Endothelial cell of umbilical vein (primary cell): ENCODE data around the gene TNPO1. TPM values are rescaled to one million over a fixed set of nuclear protein-coding genes. Genes with fewer than 3 reads are reported as not detected.

Source experiments
- BruUV-seq: library from RNA; stranded (reverse); fragments of 400-500 nt; replicated peaks from 2 replicates; lab custom pipeline; 2021; lab: Mats Ljungman, UMichigan
- CTCF ChIA-PET: fragments of 300-600, 350-600 bp; sonication (Branson Sonifier 250); formaldehyde crosslinking; loops from one replicate; lab custom pipeline; 2021; ENCODE audit warnings: antibody characterized with exemption, inconsistent platforms; lab: Charles Lee
- POLR2A ChIA-PET: fragments of 300-600, 350-600 bp; sonication (Branson Sonifier 250); formaldehyde crosslinking; loops from one replicate; lab custom pipeline; 2021; ENCODE audit warnings: antibody characterized with exemption, inconsistent platforms; lab: Charles Lee
- DNase-seq: peaks from one replicate; pipeline ENCODE4 v3.0.0-alpha.2; 2011; ENCODE audit warnings: low read depth, low spot score
- FAIRE-seq: peaks from 2 replicates; lab custom pipeline; 2011; peaks lifted over from hg19 to GRCh38; lab: Jason Lieb, UNC
- H2AFZ ChIP-seq: 2 replicates; pipeline ENCODE4 v1.6.0; 2012; ENCODE audit warnings: low read depth, low read length, control low read depth, inconsistent platforms
- H3K27ac ChIP-seq: 2 replicates; pipeline ENCODE4 v1.5.1; 2011; ENCODE audit warnings: low read depth, mild to moderate bottlenecking, control low read depth, low read length, moderate library complexity; ENCODE audit not compliant: insufficient read depth
- H3K27me3 ChIP-seq, 2 experiments: 2 replicates each; pipeline versions ENCODE4 v1.6.0 to v1.6.1; 2011; ENCODE audit warnings: low read length in 2 of 2, mixed read lengths in 1 of 2; ENCODE audit not compliant: control insufficient read depth in 2 of 2, insufficient read depth in 2 of 2
- H3K36me3 ChIP-seq, 2 experiments: 2 replicates in 1 of 2; 3 replicates in 1 of 2; pipeline ENCODE4 v1.5.1; 2011; ENCODE audit warnings: low read length in 2 of 2, mild to moderate bottlenecking in 1 of 2, moderate library complexity in 1 of 2; ENCODE audit not compliant: control insufficient read depth in 2 of 2, insufficient read depth in 2 of 2; ENCODE audit errors: extremely low read depth in 1 of 2
- H3K4me1 ChIP-seq: 3 replicates; pipeline ENCODE4 v1.5.1; 2011; ENCODE audit warnings: mild to moderate bottlenecking, low read length; ENCODE audit not compliant: control insufficient read depth, insufficient read depth; ENCODE audit errors: extremely low read depth
- H3K4me2 ChIP-seq: 2 replicates; pipeline ENCODE4 v1.6.1; 2011; ENCODE audit warnings: low read length, control low read depth, mixed read lengths; ENCODE audit not compliant: insufficient read depth
- H3K4me3 ChIP-seq, 3 experiments: fragments of 200-600 bp in 1 of 3; sonication (generic), shearing (Covaris generic) in 1 of 3; replicated peaks in 1 of 3; 2 replicates each; pipeline ENCODE4 v1.5.1; 2011 to 2016; ENCODE audit warnings: control low read depth in 3 of 3, low read length in 3 of 3, mild to moderate bottlenecking in 2 of 3, inconsistent platforms in 1 of 3, low read depth in 1 of 3, moderate library complexity in 1 of 3; ENCODE audit not compliant: insufficient read depth in 1 of 3
- H3K79me2 ChIP-seq: 2 replicates; pipeline ENCODE4 v1.6.0; 2012; ENCODE audit warnings: low read length, inconsistent platforms; ENCODE audit not compliant: control insufficient read depth, insufficient read depth
- H3K9ac ChIP-seq: replicated peaks from 2 replicates; pipeline ENCODE3; 2011; ENCODE audit warnings: low read length, control low read depth; ENCODE audit not compliant: insufficient read depth; ENCODE audit errors: extremely low read depth
- H3K9me1 ChIP-seq: replicated peaks from 3 replicates; pipeline ENCODE4 v1.6.0; 2011; ENCODE audit warnings: mild to moderate bottlenecking, low read length; ENCODE audit not compliant: control insufficient read depth, insufficient read depth; ENCODE audit errors: extremely low read depth
- H3K9me3 ChIP-seq: replicated peaks from 2 replicates; pipeline ENCODE4 v1.5.1; 2012; ENCODE audit warnings: low read length, inconsistent platforms; ENCODE audit not compliant: control insufficient read depth, insufficient read depth
- H4K20me1 ChIP-seq: replicated peaks from 2 replicates; pipeline ENCODE3; 2011; ENCODE audit warnings: mild to moderate bottlenecking, low read length; ENCODE audit not compliant: control insufficient read depth, insufficient read depth; ENCODE audit errors: extremely low read depth
- CTCF ChIP-seq, 2 donors: IDR thresholded peaks; 1 replicate in 1 of 2; 2 replicates in 1 of 2; pipeline ENCODE4 v1.5.1; 2011; ENCODE audit warnings: low read length in 2 of 2, mild to moderate bottlenecking in 2 of 2, moderate library complexity in 2 of 2, control low read depth in 1 of 2, inconsistent platforms in 1 of 2, low read depth in 1 of 2; ENCODE audit not compliant: insufficient read depth in 1 of 2; ENCODE audit errors: extremely low read depth in 1 of 2
- EZH2 ChIP-seq: IDR thresholded peaks from 2 replicates; pipeline ENCODE4 v1.6.1; 2012; ENCODE audit warnings: borderline replicate concordance, low read depth, mild to moderate bottlenecking, moderate library complexity, low read length, inconsistent platforms; ENCODE audit not compliant: severe bottlenecking
- FOS ChIP-seq: IDR thresholded peaks from 2 replicates; pipeline ENCODE4 v1.6.1; 2011; ENCODE audit warnings: mild to moderate bottlenecking, low read length, moderate library complexity, borderline replicate concordance; ENCODE audit not compliant: insufficient read depth
- GATA2 ChIP-seq: IDR thresholded peaks from 2 replicates; pipeline ENCODE4 v1.7.0; 2011; ENCODE audit warnings: low read depth, mild to moderate bottlenecking, moderate library complexity, mixed read lengths, low read length; ENCODE audit not compliant: insufficient read length, insufficient read depth
- JUN ChIP-seq: IDR thresholded peaks from 2 replicates; pipeline ENCODE4 v1.6.1; 2011; ENCODE audit warnings: borderline replicate concordance, low read depth; ENCODE audit not compliant: insufficient read length, insufficient read depth
- MAX ChIP-seq: IDR thresholded peaks from 2 replicates; pipeline ENCODE4 v1.6.1; 2011; ENCODE audit not compliant: insufficient read depth, insufficient read length
- MYC ChIP-seq: IDR thresholded peaks from one replicate; pipeline ENCODE4 v1.6.1; 2011; ENCODE audit warnings: mild to moderate bottlenecking, low read depth, low read length
- POLR2A ChIP-seq: IDR thresholded peaks from 2 replicates; pipeline ENCODE4 v1.6.1; 2012; ENCODE audit warnings: low read depth, mild to moderate bottlenecking, control low read depth, low read length
- POLR2AphosphoS5 ChIP-seq: IDR thresholded peaks from 2 replicates; pipeline ENCODE4 v1.6.1; 2012; ENCODE audit warnings: low read depth, mild to moderate bottlenecking, control low read depth, low read length, moderate library complexity; ENCODE audit not compliant: insufficient read depth
- dilution Hi-C: fragments of 300-500 bp; cut with MboI; formaldehyde crosslinking; loops from one replicate; pipeline ENCODE4 v1.15.0; 2019; ENCODE audit warnings: low sequenced_read_pairs; ENCODE audit not compliant: extremely low pct_ligation_motif_present
- intact Hi-C: fragments of 100-400 bp; cut with micrococcal nuclease; formaldehyde crosslinking; loops from one replicate; pipeline ENCODE4 v1.10.0; 2022
- polyA plus RNA-seq, 4 experiments: library from polyadenylated mRNA; depleted of rRNA in 3 of 4; stranded (reverse) in 3 of 4; unstranded in 1 of 4; fragments of >200 nt; gene quantifications; 2 replicates each; pipeline versions ENCODE4 v1.2.1 to v1.2.3, GENCODE V29; 2011 to 2012; ENCODE audit warnings: missing spikeins in 1 of 4
- total RNA-seq: library from RNA; stranded (reverse); gene quantifications from 2 replicates; pipeline ENCODE4 v1.2.3, GENCODE V29; 2021

TNPO1 gene
- total and polyA plus RNA-seq, 2 donors (not counting 3 experiments of a cell fraction or from before 2014, with no cell fraction given) = 65.6 to 298 TPM

GRCh38 chr5:72776684-72777083 is 39.8 kb upstream of the TNPO1 start:
- Histone ChIP-seq H4K20me1 (no peaks in the 10 kb centered on the region), H3K36me3 (no peaks in the 10 kb centered on the region), H3K4me3 (no peak overlapping the region), H3K9me3 (no peaks in the 10 kb centered on the region), H3K4me2 (no peak overlapping the region), H3K9me1 (no peaks in the 10 kb centered on the region), H2AFZ (no peak overlapping the region), H3K4me1 (no peaks in the 10 kb centered on the region), H3K27ac (no peak overlapping the region), H3K79me2 (no peaks in the 10 kb centered on the region), H3K27me3 (no peaks in the 10 kb centered on the region), H3K9ac (no peak overlapping the region)
- dilution Hi-C loops (no loop called here), intact Hi-C loops (loop anchor here (2.0 kb wide), 1 partner anchor 22 kb away; no protein-coding TSS in a partner anchor)
- POLR2A ChIA-PET = no interaction called here
- CTCF ChIA-PET = no interaction called here
- DNase-seq (no peak), FAIRE-seq (no peak)
- no TSS peak for BruUV-seq
- TF ChIP-seq MYC = no peak
- TF ChIP-seq POLR2A = no peak
- no peak for TF ChIP-seq FOS
- no peak for TF ChIP-seq CTCF (IDR thresholded peaks at IDR 0.05; ENCODE audit: extremely low read depth in 1 of 2, insufficient read depth in 1 of 2, low read depth in 1 of 2, low read length in 2 of 2)
- no peak for TF ChIP-seq MAX
- TF ChIP-seq POLR2AphosphoS5 = no peak
- no peak for TF ChIP-seq EZH2
- no peak for TF ChIP-seq JUN
- TF ChIP-seq GATA2 = no peak
